CD4-positive, alpha-beta T cell treated with Interleukin-17A for 4 hours (primary cell): ENCODE results near the gene AGAP6.
A peak's percentile ranks its signal among the peaks of the same experiment; 100 is the strongest.
"Not testable (repeated sequence)": the region's sequence is repeated elsewhere in the genome, so short reads cannot be mapped to it uniquely, and the experiment has no call there.

Experiments used
- DNase-seq: peaks from one replicate; pipeline ENCODE4 v3.0.0-alpha.2; 2020; ENCODE audit warnings: mixed read lengths

The AGAP6 gene

GRCh38 chr10:49988376-49988775 lies at the start of gene AGAP6:
AGAP6 (plus strand) TSS chr10:49988406; CDS start chr10:49988716, 310 bp downstream.
- DNase-seq: not testable (repeated sequence)

DNA sequence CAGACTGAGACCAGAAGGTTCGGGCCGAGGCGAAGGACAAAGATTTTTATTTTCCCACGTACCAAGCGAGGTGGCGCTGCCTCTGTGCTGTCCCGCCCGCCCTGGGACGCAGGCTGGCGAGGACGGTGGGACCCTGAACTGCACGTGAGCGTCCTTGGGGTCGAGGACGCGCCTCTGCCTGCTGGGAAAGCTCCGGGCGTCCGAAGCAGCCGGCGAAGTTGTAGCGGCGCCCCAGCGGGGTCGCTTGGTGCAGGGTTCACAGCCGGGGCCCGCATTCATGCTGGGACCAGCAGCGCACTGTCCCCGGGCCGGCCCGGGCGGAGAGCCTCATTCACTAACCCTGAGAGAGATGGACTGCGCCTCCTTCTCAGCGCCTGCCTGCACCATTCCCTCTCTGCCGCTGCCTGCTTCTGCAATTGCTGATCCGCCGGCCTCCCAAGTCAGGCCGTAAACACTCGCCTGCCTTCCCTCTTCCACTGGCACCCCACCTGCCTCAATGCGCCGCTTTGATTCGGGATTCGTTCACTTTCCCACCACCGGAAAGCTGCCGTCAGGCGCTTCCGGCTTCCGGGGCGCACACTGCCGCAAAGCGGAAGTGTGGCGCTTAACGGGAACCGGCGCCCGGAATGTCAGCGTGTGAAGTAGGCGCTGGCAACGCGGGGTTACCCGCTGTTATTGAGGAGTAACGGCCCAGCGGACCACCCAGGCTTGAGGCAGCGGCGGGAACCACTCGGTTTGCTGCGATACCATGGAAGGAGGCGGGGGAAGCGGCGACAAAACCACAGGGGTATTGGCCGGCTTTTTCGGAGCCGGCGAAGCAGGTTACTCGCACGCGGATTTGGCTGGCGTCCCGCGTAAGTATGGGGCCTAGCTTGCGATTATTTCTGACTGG lies 46.5 kb upstream of the AGAP6 start, which contains the start of the genes PARG and TIMM23B:
Gene PARG, minus strand, starts transcription at position 581 of the 892 bp plus-strand sequence. Its CDS starts 302 bp downstream, at position 279.
Gene TIMM23B, plus strand, starts transcription at position 607 of the 892 bp plus-strand sequence. Its CDS starts 142 bp downstream, at position 749.
- DNase-seq: peak; percentile 79

DNA sequence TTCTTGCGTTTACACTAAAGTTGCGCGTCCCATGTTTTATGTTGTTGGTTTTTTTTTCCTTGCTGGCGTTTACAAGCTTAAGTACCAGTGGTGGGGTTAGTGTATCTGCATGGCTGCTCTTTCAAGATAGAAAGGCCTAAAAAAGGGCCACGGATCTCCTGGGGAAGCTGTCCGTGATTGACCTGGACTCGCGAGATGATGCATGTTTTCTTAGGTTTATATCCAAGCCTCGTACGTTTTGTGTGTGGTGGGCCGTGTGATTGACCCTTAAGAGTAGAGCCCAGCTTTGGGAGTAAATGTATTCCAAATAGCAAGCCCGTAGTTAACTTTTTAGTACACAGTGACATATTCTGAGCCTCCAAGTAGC lies 45.9 kb upstream of the AGAP6 start:
- not testable (repeated sequence) for DNase-seq

DNA sequence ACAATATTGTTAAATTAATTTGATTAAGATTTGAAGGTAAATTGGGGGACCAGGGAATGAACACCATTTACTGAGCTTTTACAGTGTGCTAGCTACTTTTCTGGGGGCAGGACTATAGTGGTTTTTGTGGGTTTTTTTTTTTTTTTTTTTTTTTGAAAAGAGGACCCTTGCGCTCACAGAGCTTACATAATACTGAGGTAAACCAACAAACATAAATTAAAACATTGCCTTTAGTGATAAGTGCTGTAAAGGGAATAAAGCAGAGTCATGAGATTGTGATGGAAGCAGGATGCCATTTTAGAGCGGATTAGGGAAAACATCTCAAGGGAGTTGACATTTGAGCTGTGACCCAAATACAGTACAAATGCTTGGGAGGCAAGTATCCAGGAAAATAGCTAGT lies 44.6 kb upstream of the AGAP6 start:
- not testable (repeated sequence) for DNase-seq

- not testable (repeated sequence) for DNase-seq
These were observed 40.1 kb upstream of the AGAP6 start for GRCh38 chr10:49948142-49948541.

DNA sequence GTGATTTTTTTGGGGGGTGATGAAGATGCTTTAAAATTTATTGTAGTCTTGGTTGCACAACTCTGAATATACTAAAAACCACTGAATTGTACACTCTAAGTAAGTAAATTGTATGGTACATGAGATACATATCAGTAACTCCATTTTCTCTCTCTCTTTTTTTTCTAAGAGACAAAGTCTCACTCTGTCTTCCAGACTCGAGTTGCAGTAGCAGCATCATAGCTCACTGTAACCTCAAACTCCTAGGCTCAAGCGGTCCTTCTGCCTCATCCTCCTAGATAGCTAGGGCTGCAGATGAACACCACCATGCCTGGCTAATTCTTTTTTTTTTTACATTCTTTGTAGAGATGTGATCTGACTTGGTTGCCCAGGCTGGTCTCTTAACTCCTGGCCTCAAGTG lies 39.5 kb upstream of the AGAP6 start:
- not testable (repeated sequence) for DNase-seq

DNA sequence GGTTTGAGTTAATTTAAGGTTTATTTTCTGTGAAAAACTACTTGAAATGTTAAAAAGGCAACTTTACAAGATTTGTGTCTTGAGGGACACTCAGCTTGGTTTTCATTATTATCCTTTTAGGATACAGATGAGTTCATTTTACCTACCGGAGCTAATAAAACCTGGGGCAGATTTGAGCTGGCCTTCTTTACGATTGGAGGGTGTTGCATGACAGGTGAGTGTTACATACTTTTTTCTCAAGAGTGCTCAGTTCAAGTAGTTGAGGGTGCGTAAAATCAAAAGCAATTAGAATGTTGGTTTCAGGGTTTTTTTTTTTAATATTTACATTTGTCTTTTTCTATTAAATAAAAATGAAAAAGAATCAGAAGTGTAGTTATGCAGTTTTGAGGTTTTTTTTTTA lies 36.2 kb upstream of the AGAP6 start:
- not testable (repeated sequence) for DNase-seq

GRCh38 chr10:49953122-49953521 lies 35.1 kb upstream of the AGAP6 start:
- DNase-seq: not testable (repeated sequence)

- not testable (repeated sequence) for DNase-seq
These were observed 17.8 kb upstream of the AGAP6 start for GRCh38 chr10:49970331-49970857.

DNA sequence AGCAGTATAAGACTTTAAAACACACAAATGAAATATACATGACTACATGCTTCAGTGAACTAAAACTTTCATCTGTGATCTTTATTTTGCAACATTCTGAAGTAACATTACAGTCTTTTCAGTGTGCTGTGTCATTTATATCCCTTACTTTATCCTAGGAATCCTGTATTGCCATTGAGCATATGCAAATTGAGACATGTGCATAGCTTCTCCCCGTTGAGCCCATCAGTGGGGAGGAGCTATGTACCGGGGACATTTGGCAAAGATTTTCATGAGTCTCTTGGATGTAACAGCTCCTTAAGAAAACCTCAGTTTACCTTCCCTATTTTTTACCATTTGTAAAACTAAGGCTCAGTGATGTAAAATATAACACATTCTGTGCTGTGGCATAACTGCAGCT lies 16.7 kb upstream of the AGAP6 start:
- not testable (repeated sequence) for DNase-seq

GRCh38 chr10:49972094-49972493 lies 16.1 kb upstream of the AGAP6 start:
- not testable (repeated sequence) for DNase-seq

DNA sequence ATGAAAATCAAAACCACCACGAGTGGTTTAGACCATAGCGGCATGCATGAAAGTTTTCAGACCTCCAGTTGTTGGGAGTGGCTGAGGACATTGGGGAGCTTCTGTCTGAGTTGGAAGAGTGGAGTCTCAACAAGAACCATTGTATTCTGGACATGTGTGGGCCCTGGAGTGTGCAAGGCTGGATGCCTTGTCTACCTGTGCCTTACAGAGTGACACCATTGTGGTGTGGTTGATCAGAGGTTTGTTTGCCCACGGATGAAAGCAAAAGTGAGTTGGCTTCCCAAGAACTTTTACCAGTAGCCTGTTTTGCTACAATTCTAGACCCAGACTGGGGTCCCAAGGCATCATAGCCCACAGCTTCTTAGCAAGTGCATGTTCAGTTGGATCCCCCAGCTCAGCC lies 10.4 kb upstream of the AGAP6 start:
- DNase-seq: not testable (repeated sequence)

GRCh38 chr10:49987207-49987606 lies 999 bp upstream of the AGAP6 start:
- DNase-seq: not testable (repeated sequence)

GRCh38 chr10:49995321-49995720 lies 7.1 kb downstream of the AGAP6 start:
- not testable (repeated sequence) for DNase-seq

DNA sequence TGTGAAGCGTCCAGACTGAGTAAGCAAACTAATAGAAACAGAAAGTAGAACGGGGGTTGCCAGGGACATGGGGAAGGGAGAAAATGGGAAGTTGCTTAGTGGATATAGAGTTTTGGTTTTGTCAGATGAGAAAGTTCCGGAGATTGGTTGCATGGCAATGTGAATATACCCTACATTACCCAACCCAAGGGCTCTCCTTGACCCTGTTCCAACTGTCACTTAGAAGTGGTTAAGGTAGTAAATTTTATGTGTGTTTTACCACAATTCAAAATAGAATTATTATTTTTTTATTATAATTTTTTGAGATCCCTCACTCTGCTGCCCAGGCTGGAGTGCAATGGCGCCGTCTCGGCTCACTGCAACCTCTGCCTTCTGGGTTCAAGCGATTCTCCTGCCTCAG lies 25.8 kb downstream of the AGAP6 start:
- not testable (repeated sequence) for DNase-seq

DNA sequence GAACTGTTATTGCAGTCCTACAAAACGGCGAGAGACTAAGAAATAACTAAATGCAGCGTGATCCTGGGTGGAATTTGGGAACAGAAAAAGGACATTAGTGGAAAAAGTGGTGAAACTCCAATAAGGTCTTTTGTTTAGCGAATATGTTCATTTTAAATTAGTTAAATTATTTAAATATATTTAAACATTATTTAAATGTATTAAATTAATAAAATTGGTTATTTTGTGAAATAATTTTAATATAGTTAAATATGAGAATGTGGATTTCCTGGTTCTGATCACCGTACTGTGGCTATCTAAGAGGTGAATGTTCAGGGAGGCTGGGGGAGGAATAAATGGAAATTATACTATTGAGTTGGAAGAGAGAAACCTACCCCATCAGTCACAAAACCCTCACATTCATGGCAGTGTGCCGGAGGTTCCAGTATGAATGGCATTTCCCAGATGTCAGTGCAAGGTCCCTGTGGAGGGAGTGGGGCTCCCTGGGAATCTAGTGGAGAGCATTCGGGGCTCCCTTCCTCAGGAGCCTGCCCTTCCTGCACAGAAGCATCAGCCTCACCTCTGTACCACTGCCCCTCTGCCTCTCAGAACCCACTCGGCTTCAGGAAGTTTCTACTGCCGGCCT lies 27.5 kb downstream of the AGAP6 start:
- DNase-seq: not testable (repeated sequence)

GRCh38 chr10:50016926-50017325 lies 28.7 kb downstream of the AGAP6 start:
- DNase-seq: not testable (repeated sequence)

DNA sequence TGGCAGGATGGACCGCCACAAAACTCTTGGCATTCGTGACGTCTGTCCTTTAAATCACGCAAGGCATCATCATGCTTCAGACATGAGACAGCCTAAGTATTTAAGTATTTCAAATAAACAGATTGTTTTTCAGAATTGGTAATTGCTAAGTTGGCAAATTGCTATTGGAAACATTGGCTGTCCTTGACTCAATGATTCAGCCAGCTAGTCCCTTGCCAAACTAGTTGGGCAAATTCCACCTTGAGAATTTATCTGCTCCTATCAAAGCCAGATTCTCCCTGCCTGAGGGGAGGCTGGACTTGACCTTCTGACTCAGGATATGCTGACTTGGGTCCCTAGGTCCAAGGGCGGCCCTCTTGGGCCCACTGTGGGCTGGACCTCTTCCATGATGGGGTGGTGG lies 29.4 kb downstream of the AGAP6 start:
- not testable (repeated sequence) for DNase-seq

DNA sequence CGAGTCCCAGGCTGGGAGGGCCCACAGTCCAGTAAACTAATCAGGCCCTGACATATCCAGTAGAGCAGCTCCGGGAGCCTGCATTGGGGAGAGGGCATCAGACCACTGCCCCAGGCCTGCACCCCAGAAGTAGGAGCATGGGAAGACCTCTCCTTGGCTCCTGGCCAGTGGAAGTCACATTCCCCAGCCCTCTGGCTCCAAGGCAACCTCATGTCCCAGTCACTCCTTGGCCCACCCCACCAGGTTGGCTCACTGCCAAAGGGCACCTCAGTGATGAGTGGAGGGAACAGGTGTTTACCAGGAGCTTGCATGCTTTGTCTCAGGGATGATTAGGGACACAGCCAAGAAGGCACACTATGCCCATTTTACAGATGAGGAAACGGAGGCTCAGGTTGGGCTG lies 31.1 kb downstream of the AGAP6 start:
- DNase-seq: not testable (repeated sequence)

DNA sequence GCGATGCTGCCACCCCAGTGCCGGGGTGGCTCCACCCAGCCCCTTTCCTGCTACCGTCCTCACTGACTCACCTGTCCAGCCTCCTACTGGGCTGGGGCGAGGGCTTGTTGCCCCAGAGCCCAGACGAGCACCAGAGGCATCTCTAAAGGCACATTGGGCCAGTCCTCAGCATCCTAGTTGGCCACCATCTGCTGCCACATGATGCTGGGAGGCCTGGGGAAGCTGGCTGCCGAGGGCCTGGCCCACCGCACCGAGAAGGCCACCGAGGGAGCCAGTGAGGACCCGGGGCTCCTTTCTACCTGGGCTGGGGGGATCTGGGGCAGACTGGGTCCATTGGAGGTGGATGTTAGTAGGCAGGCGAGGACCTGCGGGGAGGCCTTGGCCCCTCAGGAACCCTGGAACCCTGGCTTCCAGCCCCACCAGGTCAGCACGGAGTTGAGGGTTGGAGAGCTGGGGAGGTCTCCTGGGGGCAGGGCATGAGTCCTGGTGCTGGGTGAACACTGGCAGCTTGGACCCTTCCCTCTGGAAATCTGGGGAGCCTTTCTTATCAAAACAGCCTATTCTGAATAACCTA lies 32.3 kb downstream of the AGAP6 start:
- not testable (repeated sequence) for DNase-seq

DNA sequence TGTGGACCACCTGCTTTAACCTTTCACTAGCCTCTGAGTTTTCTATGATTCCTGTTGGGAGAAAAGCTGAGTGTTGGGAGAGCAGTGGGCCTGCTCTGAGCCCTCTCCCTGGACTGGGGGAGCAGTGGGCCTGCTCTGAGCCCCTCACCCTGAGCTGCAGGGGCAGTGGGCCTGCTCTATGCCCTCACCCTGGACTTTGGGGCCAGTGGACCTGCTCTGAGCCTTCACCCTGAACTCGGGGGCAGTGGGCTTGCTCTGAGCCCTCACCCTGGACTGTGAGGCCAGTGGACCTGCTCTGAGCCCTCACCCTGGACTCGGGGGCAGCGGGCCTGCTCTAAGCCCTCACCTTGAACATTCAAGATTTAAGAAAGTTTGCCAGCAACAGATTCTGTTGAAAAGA lies 33.4 kb downstream of the AGAP6 start:
- DNase-seq: no peak

GRCh38 chr10:50024716-50025383 lies 36.6 kb downstream of the AGAP6 start:
- DNase-seq: not testable (repeated sequence)
